K562 treated with DMSO at 1 percent for 24 hours (cell line): Measurements from ENCODE around the gene WIPF1. TPM values are rescaled to one million over a fixed set of nuclear protein-coding genes. Genes with fewer than 3 reads are reported as not detected.

Experiments used
- total RNA-seq: library from RNA; unstranded; fragments of 300-600 nt; gene quantifications from 2 replicates; pipeline ENCODE4 v1.2.3, GENCODE V29; 2022; ENCODE audit warnings: low read depth; ENCODE audit not compliant: insufficient read depth

WIPF1 gene, protein sequence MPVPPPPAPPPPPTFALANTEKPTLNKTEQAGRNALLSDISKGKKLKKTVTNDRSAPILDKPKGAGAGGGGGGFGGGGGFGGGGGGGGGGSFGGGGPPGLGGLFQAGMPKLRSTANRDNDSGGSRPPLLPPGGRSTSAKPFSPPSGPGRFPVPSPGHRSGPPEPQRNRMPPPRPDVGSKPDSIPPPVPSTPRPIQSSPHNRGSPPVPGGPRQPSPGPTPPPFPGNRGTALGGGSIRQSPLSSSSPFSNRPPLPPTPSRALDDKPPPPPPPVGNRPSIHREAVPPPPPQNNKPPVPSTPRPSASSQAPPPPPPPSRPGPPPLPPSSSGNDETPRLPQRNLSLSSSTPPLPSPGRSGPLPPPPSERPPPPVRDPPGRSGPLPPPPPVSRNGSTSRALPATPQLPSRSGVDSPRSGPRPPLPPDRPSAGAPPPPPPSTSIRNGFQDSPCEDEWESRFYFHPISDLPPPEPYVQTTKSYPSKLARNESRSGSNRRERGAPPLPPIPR
- total RNA-seq: 5.3 and 9.5 TPM in 2 replicates

GRCh38 chr2:174597345-174598047 is at the start of gene WIPF1:
TSS of gene WIPF1 (minus strand) at chr2:174597804. CDS start at chr2:174585573, 12,231 bp downstream.

Other genes starting within 250 kb of the WIPF1 start
- gene SCRN3, start 202.1 kb downstream of the WIPF1 start, total RNA-seq: 16.8 and 26.2 TPM in 2 replicates
- 0.17 TPM in 1 of 2 replicates, not detected in the other for gene GPR155, start 110.8 kb downstream of the WIPF1 start, total RNA-seq
- gene CHRNA1, start 166.7 kb upstream of the WIPF1 start, total RNA-seq: not detected in 2 replicates